Cardiac fibroblast (primary cell): ENCODE data around the gene CNN3.

Experiments
- DNase-seq, 2 donors: peaks; one replicate each; pipeline versions ENCODE4 v3.0.0 to v3.0.0-alpha.2; 2010; ENCODE audit warnings: low read depth in 2 of 2
- H3K4me3 ChIP-seq, 2 donors: replicated peaks in 1 of 2; 1 replicate in 1 of 2; 2 replicates in 1 of 2; pipeline ENCODE4 v1.5.1; 2011; ENCODE audit warnings: low read depth in 2 of 2, low read length in 2 of 2, mild to moderate bottlenecking in 2 of 2, moderate library complexity in 1 of 2
- TF ChIP-seq, protein P1 (sequence below): IDR thresholded peaks from one replicate; pipeline ENCODE4 v1.5.1; 2011; ENCODE audit warnings: low read depth, mild to moderate bottlenecking, low read length, inconsistent platforms

CNN3 gene

DNA sequence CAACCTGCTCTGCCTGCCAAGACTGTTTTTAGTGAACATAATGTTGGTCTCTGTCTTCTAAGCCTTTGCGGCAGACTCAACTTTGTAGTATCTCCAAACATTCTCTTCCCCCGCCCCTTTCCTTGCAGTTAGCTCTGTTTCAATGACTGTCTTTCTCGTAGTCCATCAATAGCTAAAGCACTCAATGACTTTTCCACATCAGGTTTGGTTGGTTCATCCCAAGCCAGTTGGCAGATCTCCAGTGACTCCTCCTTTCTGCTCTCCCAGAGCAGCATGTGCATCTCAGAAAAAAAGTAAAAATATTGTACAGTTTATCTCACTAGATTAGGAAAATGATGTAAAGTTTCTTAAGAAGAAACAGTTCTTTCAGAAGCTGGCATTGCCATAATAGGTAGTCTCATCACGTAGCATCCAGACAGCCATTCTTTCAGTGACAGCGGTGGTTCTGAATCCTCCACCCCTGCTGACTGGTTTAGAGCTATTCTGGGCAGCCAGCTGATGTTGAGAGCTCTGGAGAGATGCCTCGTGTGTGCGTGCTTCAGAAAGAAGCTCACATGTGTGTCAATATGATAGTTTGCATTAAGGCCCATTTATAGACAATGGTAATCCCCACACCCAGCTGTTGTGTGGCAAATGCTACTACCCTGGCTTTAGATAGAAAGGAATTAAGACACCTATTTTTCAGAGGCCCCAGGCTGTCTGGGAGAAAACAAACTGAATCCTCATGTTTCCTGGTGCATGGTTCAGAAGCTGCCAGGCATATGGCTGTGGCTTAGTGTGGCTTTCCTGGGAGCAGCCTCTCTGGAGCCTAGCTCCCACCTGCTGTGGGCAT is 53.2 kb downstream of the CNN3 start:
- H3K4me3 ChIP-seq = no peak overlapping the region
- peak in 1 of 2 donors; percentile 19 for DNase-seq
- TF ChIP-seq, protein P1, sequence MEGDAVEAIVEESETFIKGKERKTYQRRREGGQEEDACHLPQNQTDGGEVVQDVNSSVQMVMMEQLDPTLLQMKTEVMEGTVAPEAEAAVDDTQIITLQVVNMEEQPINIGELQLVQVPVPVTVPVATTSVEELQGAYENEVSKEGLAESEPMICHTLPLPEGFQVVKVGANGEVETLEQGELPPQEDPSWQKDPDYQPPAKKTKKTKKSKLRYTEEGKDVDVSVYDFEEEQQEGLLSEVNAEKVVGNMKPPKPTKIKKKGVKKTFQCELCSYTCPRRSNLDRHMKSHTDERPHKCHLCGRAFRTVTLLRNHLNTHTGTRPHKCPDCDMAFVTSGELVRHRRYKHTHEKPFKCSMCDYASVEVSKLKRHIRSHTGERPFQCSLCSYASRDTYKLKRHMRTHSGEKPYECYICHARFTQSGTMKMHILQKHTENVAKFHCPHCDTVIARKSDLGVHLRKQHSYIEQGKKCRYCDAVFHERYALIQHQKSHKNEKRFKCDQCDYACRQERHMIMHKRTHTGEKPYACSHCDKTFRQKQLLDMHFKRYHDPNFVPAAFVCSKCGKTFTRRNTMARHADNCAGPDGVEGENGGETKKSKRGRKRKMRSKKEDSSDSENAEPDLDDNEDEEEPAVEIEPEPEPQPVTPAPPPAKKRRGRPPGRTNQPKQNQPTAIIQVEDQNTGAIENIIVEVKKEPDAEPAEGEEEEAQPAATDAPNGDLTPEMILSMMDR = no peak

DNA sequence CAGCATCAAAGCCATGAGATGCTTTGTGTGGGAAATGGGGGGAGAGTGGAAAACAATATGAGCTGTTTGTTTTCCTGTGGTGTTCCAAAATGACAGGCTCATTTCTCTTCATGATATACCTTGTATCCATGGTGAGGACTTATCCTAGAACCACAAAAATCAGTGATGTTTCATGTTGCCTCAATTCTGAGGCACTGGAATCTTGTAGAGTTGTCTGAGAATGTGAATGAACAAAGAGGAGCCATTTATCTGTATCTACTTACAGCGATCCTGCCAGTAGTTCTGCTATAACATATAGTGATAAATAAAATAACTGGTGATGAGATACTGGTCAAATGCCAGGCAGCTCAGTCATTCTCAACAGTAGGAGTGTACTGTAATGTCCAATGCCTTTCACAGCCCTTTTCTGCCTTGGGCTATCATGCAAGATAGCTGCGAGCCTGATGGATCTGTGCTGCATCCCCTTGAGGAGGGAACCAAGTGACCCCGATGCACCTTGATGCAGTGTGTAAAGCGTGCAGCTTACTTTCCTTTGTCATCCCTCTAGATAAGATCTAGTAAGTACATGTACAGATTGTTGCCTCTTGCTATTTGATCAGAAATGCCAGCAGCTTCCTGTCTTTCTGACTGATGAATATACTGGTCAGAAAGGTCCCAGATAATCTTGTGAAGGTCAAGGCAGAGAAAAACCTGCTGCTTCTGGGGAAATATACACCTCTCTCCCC is 54.0 kb downstream of the CNN3 start:
- no peak overlapping the region for H3K4me3 ChIP-seq
- no peak for DNase-seq
- TF ChIP-seq, protein P1 = no peak

DNA sequence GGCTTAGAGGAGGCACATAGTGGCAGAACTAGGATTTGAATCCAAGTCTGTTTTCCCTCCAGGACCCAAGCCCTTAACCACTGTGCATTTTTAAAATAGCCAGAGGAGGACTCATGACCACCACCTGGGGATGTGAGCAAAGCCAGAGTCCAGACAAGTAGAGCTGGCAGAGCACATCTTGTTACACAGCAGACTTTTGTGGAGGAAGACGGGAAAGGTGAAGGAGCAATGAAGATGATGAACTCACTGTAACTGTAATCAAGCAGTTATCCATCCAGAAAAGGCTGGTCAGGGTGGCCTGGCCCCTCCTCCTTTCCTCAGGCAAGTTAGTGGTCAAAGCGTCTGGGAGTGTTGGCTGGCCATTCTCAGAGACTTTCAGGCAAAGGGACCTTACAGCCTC is 55.9 kb downstream of the CNN3 start:
- H3K4me3 ChIP-seq = no peak overlapping the region
- DNase-seq = peak in 1 of 2 donors; percentile 23
- TF ChIP-seq, protein P1 = no peak

DNA sequence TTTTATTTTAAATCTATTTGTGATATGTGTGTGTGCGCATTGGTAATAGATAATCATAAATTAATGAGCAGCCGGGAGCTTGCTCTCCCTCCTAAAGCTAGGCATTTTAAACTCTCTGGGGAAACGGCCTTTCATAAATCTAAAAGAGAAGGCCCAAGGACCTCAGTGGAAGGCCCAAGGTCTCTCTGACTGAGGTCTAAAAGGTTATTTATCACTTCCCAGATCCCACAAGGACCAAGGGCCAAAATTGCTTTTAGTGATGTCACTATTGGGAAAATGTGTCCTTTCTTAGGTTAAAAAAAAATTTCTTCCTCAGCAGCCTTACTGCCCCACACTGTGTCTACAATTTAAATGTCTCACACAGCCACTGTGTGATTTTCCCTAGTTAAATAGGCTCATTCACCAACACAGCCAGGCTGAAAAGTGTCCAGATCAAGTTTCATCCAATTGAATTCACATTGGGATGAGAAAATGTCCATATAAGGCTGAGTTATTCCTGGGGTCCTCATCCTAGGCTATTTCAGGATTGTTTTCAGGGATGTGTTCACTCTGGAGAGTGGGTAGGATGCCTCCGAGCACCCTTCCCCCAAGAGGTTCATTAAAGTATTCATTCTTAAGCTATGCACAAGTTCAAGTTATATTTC is 60.6 kb downstream of the CNN3 start:
- H3K4me3 ChIP-seq = no peak overlapping the region
- TF ChIP-seq, protein P1 = no peak
- peak; percentile 19 to 48 for DNase-seq

DNA sequence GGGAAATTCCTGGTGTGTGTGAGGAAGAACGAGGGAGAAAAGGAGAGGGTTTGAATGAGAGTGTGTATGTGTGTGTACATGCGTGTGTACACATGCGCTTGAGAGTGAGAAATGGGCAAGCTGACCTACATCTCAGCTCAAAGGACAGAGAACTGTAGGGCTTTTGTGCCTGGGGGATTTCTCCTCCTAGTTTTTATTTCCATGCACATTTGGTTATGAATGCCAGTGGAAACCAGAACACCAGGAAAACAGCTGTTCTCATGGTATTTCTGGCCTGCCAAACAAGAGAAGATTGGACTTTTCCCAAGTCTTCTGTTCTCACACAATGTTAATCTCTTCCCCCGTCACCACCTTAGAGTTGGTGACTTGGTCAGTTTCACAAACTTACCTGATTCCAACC is 61.5 kb downstream of the CNN3 start:
- peak; percentile 69 to 91 for DNase-seq
- TF ChIP-seq, protein P1 = no peak
- no peak overlapping the region for H3K4me3 ChIP-seq

DNA sequence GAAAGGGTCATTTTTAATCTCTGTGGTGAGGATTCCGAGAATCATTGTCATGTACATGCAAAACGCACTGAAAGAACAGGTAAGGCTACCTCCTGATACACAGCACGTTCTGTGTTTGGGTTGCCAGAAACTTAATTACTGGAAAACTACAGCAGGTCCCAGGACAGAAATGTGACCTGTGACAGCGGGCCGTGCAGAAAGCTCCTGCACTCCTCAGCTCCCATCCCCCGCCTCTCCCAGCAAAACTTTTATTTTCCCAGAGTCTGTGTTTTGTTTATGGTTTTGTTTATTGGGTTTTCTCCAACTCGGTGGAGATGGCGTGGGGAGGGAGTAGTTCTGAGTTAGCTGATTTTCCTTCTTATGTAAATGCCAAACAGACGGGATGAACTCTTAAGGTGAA is 62.1 kb downstream of the CNN3 start:
- no peak overlapping the region for H3K4me3 ChIP-seq
- TF ChIP-seq, protein P1 = no peak
- DNase-seq = peak in 1 of 2 donors; percentile 40
